ENCODE measurements around the gene SOHLH2.

- TF ChIP-seq, protein P1, sequence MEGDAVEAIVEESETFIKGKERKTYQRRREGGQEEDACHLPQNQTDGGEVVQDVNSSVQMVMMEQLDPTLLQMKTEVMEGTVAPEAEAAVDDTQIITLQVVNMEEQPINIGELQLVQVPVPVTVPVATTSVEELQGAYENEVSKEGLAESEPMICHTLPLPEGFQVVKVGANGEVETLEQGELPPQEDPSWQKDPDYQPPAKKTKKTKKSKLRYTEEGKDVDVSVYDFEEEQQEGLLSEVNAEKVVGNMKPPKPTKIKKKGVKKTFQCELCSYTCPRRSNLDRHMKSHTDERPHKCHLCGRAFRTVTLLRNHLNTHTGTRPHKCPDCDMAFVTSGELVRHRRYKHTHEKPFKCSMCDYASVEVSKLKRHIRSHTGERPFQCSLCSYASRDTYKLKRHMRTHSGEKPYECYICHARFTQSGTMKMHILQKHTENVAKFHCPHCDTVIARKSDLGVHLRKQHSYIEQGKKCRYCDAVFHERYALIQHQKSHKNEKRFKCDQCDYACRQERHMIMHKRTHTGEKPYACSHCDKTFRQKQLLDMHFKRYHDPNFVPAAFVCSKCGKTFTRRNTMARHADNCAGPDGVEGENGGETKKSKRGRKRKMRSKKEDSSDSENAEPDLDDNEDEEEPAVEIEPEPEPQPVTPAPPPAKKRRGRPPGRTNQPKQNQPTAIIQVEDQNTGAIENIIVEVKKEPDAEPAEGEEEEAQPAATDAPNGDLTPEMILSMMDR (IDR thresholded peaks at IDR 0.05 in 4 of 5, conservative IDR thresholded peaks at IDR 0.05 in 1 of 5) = no peak
- TF ChIP-seq POLR2A (IDR thresholded peaks at IDR 0.05) = no peak
These were observed 67.7 kb downstream of the SOHLH2 start for GRCh38 chr13:36146511-36147269.
